ENCODE measurements around the gene UBE3D. TPM values are rescaled to one million over a fixed set of nuclear protein-coding genes. Genes with fewer than 3 reads are reported as not detected.

Gene UBE3D
- total and polyA plus RNA-seq, 2 of the 4 experiments (the other 2 are of a cell fraction) = 3.2 to 6.3 TPM

- no peak overlapping the region for H3K27ac ChIP-seq (ENCODE audit: insufficient read depth, low read length)
- H3K27me3 ChIP-seq (ENCODE audit: control insufficient read depth, insufficient read depth, low read length) = no peaks in the 10 kb centered on the region
- H3K4me1 ChIP-seq (ENCODE audit: control insufficient read depth, insufficient read depth, low read length) = no peaks in the 10 kb centered on the region
- no peak overlapping the region for H2BK120ac ChIP-seq (ENCODE audit: low read depth, low read length)
- CTCF ChIA-PET = interaction anchor here (0.6 kb wide), 1 partner anchor 440 kb away, joined by 4 read pairs; no protein-coding TSS in a partner anchor
- no peak overlapping the region for H3K23ac ChIP-seq (ENCODE audit: low read depth, low read length)
- no peak overlapping the region for H4K91ac ChIP-seq (ENCODE audit: insufficient read depth, low read depth, low read length)
- H3K14ac ChIP-seq (replicated peaks; ENCODE audit: low read depth, low read length) = no peak overlapping the region
- no peak overlapping the region for H3K4me3 ChIP-seq (ENCODE audit: insufficient read depth, low read depth, low read length)
- no CpG with 5 or more reads among the region's 2 CpGs for WGBS, 2 experiments (ENCODE audit: extremely low coverage in 2 of 2, insufficient read length in 1 of 2)
- H3K9me3 ChIP-seq (ENCODE audit: control insufficient read depth, insufficient read depth, low read length) = no peaks in the 10 kb centered on the region
- in situ Hi-C loops (cut with MboI; ENCODE audit: low sequenced_read_pairs) (no loop called here), dilution Hi-C loops (cut with HindIII; ENCODE audit: low sequenced_read_pairs, unreplicated experiment) (no loop called here), intact Hi-C loops (cut with micrococcal nuclease) (no loop called here)
- H2BK15ac ChIP-seq (ENCODE audit: low read depth, low read length) = no peak overlapping the region
- TF ChIP-seq RFX5 (IDR thresholded peaks at IDR 0.05; ENCODE audit: low read depth, low read length) (no peak), NFE2L2 (IDR thresholded peaks at IDR 0.05; ENCODE audit: low read depth, low read length) (no peak), CEBPB (IDR thresholded peaks at IDR 0.05; ENCODE audit: low read depth, low read length) (no peak), SMC3 (IDR thresholded peaks at IDR 0.05; ENCODE audit: low read depth, low read length) (no peak), ELK1 (IDR thresholded peaks at IDR 0.05; ENCODE audit: borderline replicate concordance, low read depth, low read length) (no peak), POLR2A (IDR thresholded peaks at IDR 0.05; ENCODE audit: low read depth, low read length) (no peak), BHLHE40 (IDR thresholded peaks at IDR 0.05; ENCODE audit: low read depth, low read length) (no peak), RAD21 (IDR thresholded peaks at IDR 0.05; ENCODE audit: low read length) (no peak), MAZ (IDR thresholded peaks at IDR 0.05; ENCODE audit: borderline replicate concordance, low read depth, low read length) (no peak), CTCF (conservative IDR thresholded peaks at IDR 0.05; ENCODE audit: low read depth, low read length) (no peak), MAFK (IDR thresholded peaks at IDR 0.05; ENCODE audit: low read depth, low read length) (no peak), RCOR1 (IDR thresholded peaks at IDR 0.05; ENCODE audit: insufficient replicate concordance, low read length) (no peak), USF2 (IDR thresholded peaks at IDR 0.05; ENCODE audit: low read depth, low read length) (no peak)
- no peaks in the 10 kb centered on the region for H4K20me1 ChIP-seq (ENCODE audit: insufficient read depth, low read length)
- no peaks in the 10 kb centered on the region; the same call in 1 of the 2 replicates for H3K36me3 ChIP-seq (ENCODE audit: control insufficient read depth, insufficient read depth, low read length)
- no peak overlapping the region for H3K9ac ChIP-seq (ENCODE audit: low read depth, low read length)
- H3K79me1 ChIP-seq (ENCODE audit: low read depth in 1 of 2, low read length in 2 of 2) = no peaks in the 10 kb centered on the region
- ATAC-seq (ENCODE audit: low read depth) (no peak), DNase-seq (no peak)
- no peak overlapping the region for H2AFZ ChIP-seq (replicated peaks; ENCODE audit: low read length, poor library complexity)
- no peak overlapping the region for H2BK5ac ChIP-seq (ENCODE audit: low read depth, low read length, poor library complexity, severe bottlenecking)
- no peak overlapping the region for H4K5ac ChIP-seq (ENCODE audit: low read depth, low read length)
- no peak overlapping the region for H4K8ac ChIP-seq (ENCODE audit: low read depth in 2 of 2, low read length in 2 of 2)
- no peak overlapping the region for H3K56ac ChIP-seq (ENCODE audit: extremely low read depth, insufficient read depth, low read length)
- H3K4ac ChIP-seq (ENCODE audit: low read depth, low read length) = no peak overlapping the region
- H2AK9ac ChIP-seq (replicated peaks; ENCODE audit: low read depth, low read length, poor library complexity) = no peak overlapping the region
- no peak overlapping the region for H3K4me2 ChIP-seq (ENCODE audit: low read depth, low read length)
- no TSS peak for BruUV-seq (replicated peaks)
- POLR2A ChIA-PET (ENCODE audit: unreplicated experiment) = no interaction called here
- H3K18ac ChIP-seq (ENCODE audit: low read depth, low read length) = no peak overlapping the region
- H3K9me1 ChIP-seq (ENCODE audit: insufficient read depth, low read length) = no peaks in the 10 kb centered on the region
- no peak overlapping the region for H2BK20ac ChIP-seq (ENCODE audit: low read depth, low read length)
- H2AK5ac ChIP-seq (ENCODE audit: low read depth, low read length) = no peak overlapping the region
Measured at GRCh38 chr6:83038246-83038645, 27.4 kb downstream of the UBE3D start.

Data from IMR-90 (cell line).